NB4 (cell line): Measurements from ENCODE around the gene GFAP.
A peak's percentile ranks its signal among the peaks of the same experiment; 100 is the strongest.

Experiments used
- DNase-seq: peaks from one replicate; pipeline ENCODE4 v3.0.0; 2010; ENCODE audit warnings: low read depth
- H3K4me3 ChIP-seq: one replicate; pipeline ENCODE4 v1.5.1; 2011; ENCODE audit warnings: mild to moderate bottlenecking, low read depth, low read length, moderate library complexity
- CTCF ChIP-seq: IDR thresholded peaks from one replicate; pipeline ENCODE4 v1.5.1; 2012; ENCODE audit warnings: low read depth, low read length
- MAX ChIP-seq: IDR thresholded peaks from 2 replicates; pipeline ENCODE4 v1.6.1; 2011; ENCODE audit warnings: low read depth, low read length
- MYC ChIP-seq: IDR thresholded peaks from 2 replicates; pipeline ENCODE4 v1.6.1; 2011; ENCODE audit warnings: low read depth, low read length
- POLR2A ChIP-seq: IDR thresholded peaks from 2 replicates; pipeline ENCODE4 v1.6.1; 2011; ENCODE audit warnings: mild to moderate bottlenecking; ENCODE audit not compliant: insufficient read length; ENCODE audit errors: extremely low read depth

Gene GFAP

GRCh38 chr17:44917456-44917855 is 2.2 kb upstream of the GFAP start:
- TF ChIP-seq MAX: no peak
- TF ChIP-seq POLR2A: no peak
- TF ChIP-seq MYC: no peak
- TF ChIP-seq CTCF: no peak
- DNase-seq: no peak
- H3K4me3 ChIP-seq: no peak overlapping the region

GRCh38 chr17:44916781-44917241 is 1.5 kb upstream of the GFAP start:
- TF ChIP-seq POLR2A: no peak
- no peak for DNase-seq
- no peak overlapping the region for H3K4me3 ChIP-seq

GRCh38 chr17:44915862-44916780 is 821 bp upstream of the GFAP start:
- DNase-seq: peak; percentile 39

GRCh38 chr17:44914698-44915271 is 515 bp downstream of the GFAP start:
- DNase-seq: no peak
- H3K4me3 ChIP-seq: no peak overlapping the region
- TF ChIP-seq POLR2A (no peak), MYC (no peak), MAX (no peak), CTCF (no peak)

More at GRCh38 chr17:44915862-44916780, 821 bp upstream of the GFAP start:
- no peak for TF ChIP-seq MYC
- no peak for TF ChIP-seq MAX
- no peak for TF ChIP-seq POLR2A
- TF ChIP-seq CTCF: no peak
- H3K4me3 ChIP-seq: no peak overlapping the region

GRCh38 chr17:44914148-44914547 is 1.2 kb downstream of the GFAP start:
- DNase-seq: no peak
- H3K4me3 ChIP-seq: no peak overlapping the region
- TF ChIP-seq CTCF (no peak), POLR2A (no peak), MYC (no peak), MAX (no peak)

GRCh38 chr17:44913676-44914075 is 1.6 kb downstream of the GFAP start:
- DNase-seq: no peak
- no peak for TF ChIP-seq MYC
- no peak for TF ChIP-seq POLR2A
- no peak for TF ChIP-seq CTCF
- no peak for TF ChIP-seq MAX
- no peak overlapping the region for H3K4me3 ChIP-seq
